ENCODE results near the gene METTL13.

The METTL13 gene

GRCh38 chr1:171781176-171781875 lies at the start of gene METTL13:
TSS of gene METTL13 (plus strand) at chr1:171781660. CDS start at chr1:171781968, 308 bp downstream.
- Mint-ChIP-seq H3K36me3 (ENCODE audit: low read depth) (peaks cover 24% of the 10 kb centered on the region), H3K9me3 (no peaks in the 10 kb centered on the region), H3K27me3 (ENCODE audit: low read depth, poor library complexity) (peaks cover 8% of the 10 kb centered on the region), H3K4me1 (peaks cover 52% of the 10 kb centered on the region), H3K27ac (peak within 1 kb of the TSS; percentile 99), H3K4me3 (peak within 1 kb of the TSS; percentile 97)
- peak; percentile 96 for DNase-seq
- no peak for TF ChIP-seq CTCF (IDR thresholded peaks at IDR 0.05)

GRCh38 chr1:171736196-171736595 lies 45.3 kb upstream of the METTL13 start:
- Mint-ChIP-seq H3K27ac (no peak overlapping the region), H3K4me3 (no peak overlapping the region), H3K36me3 (ENCODE audit: low read depth) (peaks cover 29% of the 10 kb centered on the region), H3K4me1 (peaks cover 29% of the 10 kb centered on the region), H3K27me3 (ENCODE audit: low read depth, poor library complexity) (no peaks in the 10 kb centered on the region), H3K9me3 (no peaks in the 10 kb centered on the region)
- no peak for TF ChIP-seq CTCF (IDR thresholded peaks at IDR 0.05)
- DNase-seq: no peak

GRCh38 chr1:171738911-171739310 lies 42.5 kb upstream of the METTL13 start:
- Mint-ChIP-seq H3K4me1 (peaks cover 52% of the 10 kb centered on the region), H3K9me3 (no peaks in the 10 kb centered on the region), H3K27me3 (ENCODE audit: low read depth, poor library complexity) (peaks cover 3% of the 10 kb centered on the region), H3K4me3 (no peak overlapping the region), H3K36me3 (ENCODE audit: low read depth) (peaks cover 23% of the 10 kb centered on the region), H3K27ac (no peak overlapping the region)
- no peak for DNase-seq
- TF ChIP-seq CTCF (IDR thresholded peaks at IDR 0.05): no peak

- Mint-ChIP-seq H3K27me3 (ENCODE audit: low read depth, poor library complexity) (peaks cover 3% of the 10 kb centered on the region), H3K4me1 (peaks cover 57% of the 10 kb centered on the region), H3K36me3 (ENCODE audit: low read depth) (peaks cover 23% of the 10 kb centered on the region), H3K4me3 (peak overlapping the region; percentile 99), H3K9me3 (no peaks in the 10 kb centered on the region), H3K27ac (no peak overlapping the region)
- no peak for DNase-seq
- no peak for TF ChIP-seq CTCF (IDR thresholded peaks at IDR 0.05)
Measured at GRCh38 chr1:171739656-171740055, 41.8 kb upstream of the METTL13 start.

GRCh38 chr1:171740356-171740863 lies 41.0 kb upstream of the METTL13 start:
- no peak for TF ChIP-seq CTCF (IDR thresholded peaks at IDR 0.05)
- H3K9me3 Mint-ChIP-seq: no peaks in the 10 kb centered on the region
- peaks cover 17% of the 10 kb centered on the region for H3K36me3 Mint-ChIP-seq (ENCODE audit: low read depth)
- DNase-seq: no peak
- H3K27ac Mint-ChIP-seq: no peak overlapping the region
- H3K27me3 Mint-ChIP-seq (ENCODE audit: low read depth, poor library complexity): peaks cover 3% of the 10 kb centered on the region
- H3K4me3 Mint-ChIP-seq: peak overlapping the region; percentile 99
- H3K4me1 Mint-ChIP-seq: peaks cover 57% of the 10 kb centered on the region

Data from nephron progenitor cell (in vitro differentiated cells).